ENCODE data around the gene PIK3CA. TPM values are rescaled to one million over a fixed set of nuclear protein-coding genes. Genes with fewer than 3 reads are reported as not detected.

PIK3CA gene
- total and polyA plus RNA-seq, 10 of the 15 experiments (the other 5 are each of a cell fraction or from before 2014, with no cell fraction given), result 3.0 to 18.6 (median 9.0) TPM

- no peak for TF ChIP-seq PRDM15 (CRISPR knock-in tag; IDR thresholded peaks at IDR 0.05)
Observed at GRCh38 chr3:179288845-179289244, 140.7 kb downstream of the PIK3CA start (continued).

GRCh38 chr3:179289295-179289694 lies 141.1 kb downstream of the PIK3CA start:
- FAIRE-seq (no peak), ATAC-seq (no peak), DNase-seq (ENCODE audit: low read depth, low spot score) (no peak)
- ChIA-PET SMC1A (ENCODE audit: uncharacterized antibody, unreplicated experiment) (interaction anchor here (1.4 kb wide), 1 partner anchor 27 kb away, joined by 5 read pairs; no protein-coding TSS in a partner anchor), RAD21 (ENCODE audit: unreplicated experiment) (interaction anchor here (0.8 kb wide), 1 partner anchor 9 kb away, joined by 3 read pairs; no protein-coding TSS in a partner anchor), POLR2A (no interaction called here), CTCF (no interaction called here)
- intact Hi-C loops (cut with micrococcal nuclease; ENCODE audit: unreplicated experiment), result no loop called here
- no TSS peak for BruUV-seq (replicated peaks)
- no peak overlapping the region for H3K4me2 ChIP-seq (ENCODE audit: control insufficient read depth, insufficient read depth)
- 37% methylated on average over 3 of the region's 3 CpGs for WGBS (ENCODE audit: insufficient coverage, insufficient replicate concordance, low lambda C conversion rate, missing lambda C conversion rate)
- no peak overlapping the region for H3K27ac ChIP-seq (ENCODE audit: control insufficient read depth, insufficient read depth)
- no peaks in the 10 kb centered on the region for H4K20me1 ChIP-seq (ENCODE audit: control insufficient read depth, insufficient read depth)
- in situ Hi-C loops (cut with MboI), result no loop called here
- no peaks in the 10 kb centered on the region for H3K9me3 ChIP-seq (replicated peaks; ENCODE audit: control insufficient read depth, insufficient read depth, low read length)
- H2AFZ ChIP-seq (ENCODE audit: control insufficient read depth, low read depth, low read length), result no peak overlapping the region
- no peaks in the 10 kb centered on the region for H3K36me3 ChIP-seq (ENCODE audit: control insufficient read depth in 2 of 2, insufficient read depth in 2 of 2, low read length in 1 of 2)
- no peak overlapping the region for H3K4me3 ChIP-seq
- H3K9ac ChIP-seq (ENCODE audit: control insufficient read depth, insufficient read depth, low read length), result no peak overlapping the region
- no peaks in the 10 kb centered on the region for H3K27me3 ChIP-seq (replicated peaks in 1 of 2; ENCODE audit: control insufficient read depth in 2 of 2, insufficient read depth in 2 of 2, low read length in 1 of 2)
- no peaks in the 10 kb centered on the region for H3K4me1 ChIP-seq (ENCODE audit: control insufficient read depth, insufficient read depth, low read length)
- H3K79me2 ChIP-seq (ENCODE audit: control insufficient read depth, insufficient read depth, low read length), result no peaks in the 10 kb centered on the region
- TF ChIP-seq KLF5 (IDR thresholded peaks at IDR 0.05; ENCODE audit: partially characterized antibody) (no peak), ZBTB11 (CRISPR knock-in tag; IDR thresholded peaks at IDR 0.05) (no peak), BACH1 (IDR thresholded peaks at IDR 0.05; ENCODE audit: borderline replicate concordance) (no peak), MAX (IDR thresholded peaks at IDR 0.05; ENCODE audit: low read depth, low read length) (no peak), MYC (IDR thresholded peaks at IDR 0.05; ENCODE audit: insufficient read depth, insufficient read length, insufficient replicate concordance, low read length, severe bottlenecking) (no peak), ETV6 (conservative IDR thresholded peaks at IDR 0.05 in 1 of 2, IDR thresholded peaks at IDR 0.05 in 1 of 2; ENCODE audit: borderline replicate concordance in 1 of 2, low read depth in 1 of 2) (no peak), DPF2 (IDR thresholded peaks at IDR 0.05) (no peak), MTA3 (IDR thresholded peaks at IDR 0.05; ENCODE audit: borderline replicate concordance, low read length) (no peak), ZBTB40 (IDR thresholded peaks at IDR 0.05; ENCODE audit: borderline replicate concordance) (no peak)

Data from GM12878 (cell line).